Stimulated activated CD4-positive, alpha-beta T cell treated with anti-CD3 and anti-CD28 coated beads, Interleukin-15, amount 100 ng/mL, for 1 hour (primary cell): ENCODE results near the gene DNAH2.

Source experiments
- DNase-seq, 2 donors: peaks; one replicate each; pipeline ENCODE4 v3.0.0-alpha.2; 2020; ENCODE audit warnings: low read depth in 1 of 2, low spot score in 1 of 2

Gene DNAH2

DNA sequence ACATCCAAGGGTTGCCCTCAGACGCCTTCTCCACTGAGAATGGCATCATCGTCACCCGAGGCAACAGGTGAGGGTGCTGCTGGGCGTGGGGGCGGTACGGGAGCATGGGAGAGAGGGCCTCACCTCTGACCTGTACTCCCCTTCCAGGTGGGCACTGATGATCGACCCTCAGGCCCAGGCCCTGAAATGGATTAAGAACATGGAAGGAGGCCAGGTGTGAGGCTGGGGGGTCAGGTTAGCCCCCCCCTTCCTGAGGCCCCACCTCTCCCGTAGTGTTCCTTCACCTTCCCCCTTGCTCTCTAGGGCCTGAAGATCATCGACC, 100.1 kb downstream of the DNAH2 start:
- no peak for DNase-seq

DNA sequence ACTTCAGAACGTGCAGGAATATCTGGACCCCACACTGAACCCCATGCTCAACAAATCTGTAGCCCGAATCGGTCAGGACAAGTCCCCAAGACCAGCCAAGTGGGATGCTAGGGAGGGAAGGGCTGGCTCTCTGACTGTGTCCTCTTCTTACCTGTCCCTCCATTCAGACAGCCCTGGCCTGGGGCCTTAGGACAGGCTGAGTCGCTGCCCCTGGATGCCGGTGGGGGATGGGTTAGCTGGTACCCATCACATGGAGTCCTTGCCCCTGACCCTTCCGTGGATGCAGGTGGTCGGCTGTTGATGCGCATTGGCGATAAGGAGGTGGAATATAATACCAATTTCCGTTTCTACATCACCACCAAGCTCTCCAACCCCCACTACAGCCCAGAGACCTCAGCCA, 100.5 kb downstream of the DNAH2 start:
- DNase-seq, result no peak

- DNase-seq, result no peak
Measured at GRCh38 chr17:7818746-7819645, 101.5 kb downstream of the DNAH2 start.

- DNase-seq, result no peak
Measured at GRCh38 chr17:7820231-7820630, 102.7 kb downstream of the DNAH2 start.

DNA sequence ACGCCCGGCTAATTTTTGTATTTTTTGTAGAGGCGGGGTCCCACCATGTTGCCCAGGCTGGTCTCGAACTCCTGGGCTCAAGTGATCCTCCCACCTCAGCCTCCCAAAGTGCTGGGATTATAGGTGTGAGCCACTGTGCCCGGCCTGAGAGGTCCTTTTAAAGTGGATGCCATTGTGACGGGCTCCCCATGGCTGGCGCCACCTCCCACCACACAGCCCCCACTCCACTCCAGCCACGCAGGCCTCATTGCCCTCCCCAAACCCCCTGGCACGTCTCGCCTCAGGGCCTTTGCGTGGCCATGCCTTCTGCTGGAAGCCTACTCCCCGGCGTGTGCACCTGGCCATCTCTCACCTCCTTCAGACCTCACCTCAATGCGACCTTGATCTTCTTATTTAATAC, 104.6 kb downstream of the DNAH2 start:
- DNase-seq, result no peak

DNA sequence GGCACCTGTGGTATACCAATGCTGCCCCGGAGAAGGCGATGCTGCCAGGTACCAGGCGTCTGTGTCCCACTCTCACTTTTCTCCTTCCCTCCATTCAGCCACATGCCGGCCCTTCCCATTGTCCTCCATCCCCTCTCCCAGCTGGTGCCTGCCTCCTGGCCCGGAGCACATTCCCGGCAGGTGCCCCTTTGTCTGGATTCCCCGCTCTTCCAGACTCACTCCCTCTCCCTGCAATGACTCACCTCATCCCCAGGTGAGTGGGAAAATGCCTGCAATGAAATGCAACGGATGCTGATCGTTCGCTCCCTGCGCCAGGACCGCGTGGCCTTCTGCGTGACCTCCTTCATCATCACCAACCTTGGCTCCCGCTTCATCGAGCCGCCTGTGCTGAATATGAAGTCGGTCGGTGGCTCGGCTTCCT, 106.0 kb downstream of the DNAH2 start:
- DNase-seq, result no peak

DNA sequence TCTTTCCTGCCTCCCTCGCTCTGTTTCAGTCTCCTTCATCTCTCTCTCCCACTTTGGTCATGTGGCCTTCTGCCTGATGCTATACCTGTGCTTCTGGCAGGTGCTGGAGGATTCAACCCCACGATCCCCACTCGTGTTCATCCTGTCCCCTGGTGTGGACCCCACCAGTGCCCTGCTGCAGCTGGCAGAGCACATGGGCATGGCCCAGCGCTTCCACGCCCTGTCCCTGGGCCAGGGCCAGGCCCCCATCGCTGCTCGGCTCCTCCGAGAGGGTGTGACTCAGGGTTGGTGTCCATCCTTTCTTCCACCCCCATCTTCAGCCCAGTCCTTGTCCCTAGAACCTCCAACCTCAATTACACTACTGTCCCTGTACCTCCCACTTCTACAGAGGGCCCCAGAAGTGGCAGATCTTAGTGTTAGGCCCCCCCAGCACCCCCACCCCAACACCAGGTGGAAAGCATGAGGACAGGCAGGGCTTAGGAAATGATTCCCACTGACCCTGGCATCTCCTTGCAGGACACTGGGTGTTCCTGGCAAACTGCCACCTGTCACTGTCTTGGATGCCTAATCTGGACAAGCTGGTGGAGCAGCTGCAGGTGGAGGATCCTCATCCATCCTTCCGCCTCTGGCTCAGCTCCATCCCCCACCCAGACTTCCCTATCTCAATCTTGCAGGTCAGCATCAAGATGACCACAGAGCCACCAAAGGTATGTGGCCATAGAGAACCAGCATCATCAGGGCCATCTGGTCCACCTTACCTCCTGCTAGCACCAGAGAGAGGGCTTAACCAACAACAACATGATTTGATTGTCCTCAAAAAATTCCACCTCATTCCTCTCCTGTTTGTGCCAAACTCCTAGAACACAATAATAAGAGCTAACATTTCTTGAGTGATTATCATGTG, 106.7 kb downstream of the DNAH2 start:
- DNase-seq, result no peak

GRCh38 chr17:7825206-7825990, 107.9 kb downstream of the DNAH2 start:
- no peak for DNase-seq

- DNase-seq, result no peak
Measured at GRCh38 chr17:7830616-7831015, 113.1 kb downstream of the DNAH2 start.

GRCh38 chr17:7831233-7831632, 113.7 kb downstream of the DNAH2 start:
- no peak for DNase-seq

DNA sequence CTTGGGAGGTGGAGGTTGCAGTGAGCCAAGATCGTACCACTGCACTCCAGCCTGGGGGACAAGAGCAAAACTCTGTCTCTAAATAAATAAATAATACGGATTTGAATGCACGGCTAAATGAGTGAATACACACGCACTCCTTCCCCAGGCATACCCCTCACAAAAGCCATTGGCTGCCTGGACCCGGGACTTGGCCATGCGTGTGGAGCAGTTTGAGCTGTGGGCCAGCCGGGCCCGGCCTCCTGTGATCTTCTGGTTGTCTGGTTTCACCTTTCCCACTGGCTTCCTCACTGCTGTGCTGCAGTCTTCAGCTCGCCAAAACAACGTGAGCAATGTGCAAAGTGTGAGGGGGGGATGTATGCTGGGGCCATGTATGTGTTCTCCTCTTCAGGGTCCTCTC, 114.9 kb downstream of the DNAH2 start:
- DNase-seq, result no peak

DNA sequence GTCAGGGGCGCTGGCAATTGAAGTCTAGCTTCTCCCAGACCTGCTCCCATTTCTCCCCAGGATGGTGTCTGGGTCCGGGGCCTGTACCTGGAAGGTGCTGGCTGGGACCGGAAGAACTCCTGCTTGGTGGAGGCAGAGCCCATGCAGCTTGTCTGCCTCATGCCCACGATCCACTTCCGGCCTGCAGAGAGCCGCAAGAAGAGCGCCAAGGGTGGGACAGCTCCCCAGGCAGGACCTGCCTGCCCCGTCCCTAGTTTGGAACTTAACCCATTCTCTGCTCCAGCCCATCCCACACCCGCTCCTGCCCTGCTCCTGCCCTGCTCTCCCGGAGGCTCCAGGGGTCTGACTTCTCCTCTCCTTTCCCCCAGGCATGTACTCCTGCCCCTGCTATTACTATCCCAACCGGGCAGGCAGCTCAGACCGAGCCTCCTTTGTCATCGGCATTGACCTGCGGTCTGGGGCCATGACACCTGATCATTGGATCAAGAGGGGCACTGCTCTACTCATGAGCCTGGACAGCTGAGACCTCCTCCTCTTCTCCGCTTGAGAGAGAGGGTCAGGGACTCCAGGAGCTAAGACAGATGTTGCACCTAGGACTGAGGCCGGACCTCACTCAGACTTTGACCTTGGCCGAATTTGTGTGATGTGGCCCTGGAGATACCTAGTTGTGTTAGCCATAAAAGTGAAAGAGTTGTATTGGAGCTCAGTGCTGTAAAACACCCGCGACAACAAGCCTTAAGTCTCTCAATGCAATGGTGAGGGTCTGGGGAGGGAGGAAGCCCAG, 115.7 kb downstream of the DNAH2 start:
- no peak for DNase-seq

- DNase-seq, result peak; percentile 73 to 79
Measured at GRCh38 chr17:7833795-7834541, 116.4 kb downstream of the DNAH2 start, which contains the start of gene KDM6B. Gene KDM6B, plus strand, starts transcription at chr17:7834217. Its CDS starts 11,338 bp downstream, at chr17:7845555.

GRCh38 chr17:7834542-7834956, 117.0 kb downstream of the DNAH2 start:
- peak in 1 of 2 donors; percentile 36 for DNase-seq

DNA sequence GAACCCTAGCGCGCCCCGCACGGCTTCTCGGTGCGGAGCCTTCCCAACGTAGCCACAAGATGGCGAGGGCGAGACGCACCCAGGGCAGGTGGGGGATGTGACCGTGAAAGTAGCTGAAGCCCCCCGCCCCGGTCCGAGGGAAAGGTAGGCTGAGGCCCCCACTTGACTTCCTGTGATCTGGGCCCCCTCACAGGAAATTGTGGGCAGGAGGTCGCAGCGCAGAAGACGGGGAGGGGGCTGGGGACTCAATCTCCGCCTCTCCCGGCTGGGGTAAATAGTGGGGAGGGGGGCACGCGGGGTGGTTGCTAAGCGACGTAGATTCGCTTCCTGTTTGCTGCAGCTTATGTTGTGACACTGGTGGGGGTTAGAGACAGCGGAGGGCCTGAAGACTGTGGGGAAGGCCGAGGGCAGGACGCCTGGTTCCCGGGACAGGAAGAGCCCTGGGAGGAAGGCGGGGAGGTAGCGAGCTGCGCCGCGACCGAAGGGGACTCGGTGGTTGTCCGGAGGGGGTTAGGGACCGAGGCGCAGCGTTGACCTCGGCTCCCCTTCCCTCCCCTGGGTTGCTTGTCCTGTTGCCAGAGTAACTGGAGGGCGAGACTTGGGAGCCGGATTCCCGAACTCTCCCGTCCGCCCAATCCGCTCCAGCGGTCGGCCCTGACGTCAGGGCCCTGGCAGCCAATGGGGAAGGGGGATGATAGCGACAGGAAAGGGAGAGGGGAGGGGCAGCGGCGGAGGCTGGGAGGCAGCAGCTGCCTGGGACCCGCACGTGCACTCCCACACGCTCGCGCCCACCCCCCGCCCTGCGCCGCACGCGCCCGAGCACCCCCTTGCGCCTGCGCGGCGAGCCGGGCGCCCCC, 117.6 kb downstream of the DNAH2 start:
- DNase-seq, result peak; percentile 69 to 83

GRCh38 chr17:7835814-7836595, 118.5 kb downstream of the DNAH2 start:
- peak in 1 of 2 donors; percentile 27 for DNase-seq

- DNase-seq, result no peak
Measured at GRCh38 chr17:7836596-7837407, 119.3 kb downstream of the DNAH2 start.
